Mesendoderm (in vitro differentiated cells): Measurements from ENCODE around the gene TMEM200A.

Experiments
- DNase-seq: peaks from one replicate; pipeline ENCODE4 v3.0.0; 2013
- H2AK5ac ChIP-seq: 2 replicates; pipeline ENCODE4 v1.6.1; 2013; ENCODE audit warnings: low read length, inconsistent platforms
- H2BK120ac ChIP-seq: 2 replicates; pipeline ENCODE4 v1.6.1; 2013; ENCODE audit warnings: low read depth, mild to moderate bottlenecking, low read length, moderate library complexity, mixed read lengths
- H2BK15ac ChIP-seq: replicated peaks from 2 replicates; pipeline ENCODE4 v1.6.1; 2013; ENCODE audit warnings: low read depth, mild to moderate bottlenecking, moderate library complexity
- H2BK5ac ChIP-seq: 2 replicates; pipeline ENCODE4 v1.6.1; 2013; ENCODE audit warnings: low read length, inconsistent platforms
- H3K18ac ChIP-seq: 2 replicates; pipeline ENCODE4 v1.6.1; 2013; ENCODE audit warnings: mild to moderate bottlenecking, low read length, mixed read lengths
- H3K23ac ChIP-seq: one replicate; pipeline ENCODE4 v1.6.1; 2013; ENCODE audit warnings: low read length
- H3K27ac ChIP-seq: 2 replicates; pipeline ENCODE4 v1.5.1; 2013; ENCODE audit warnings: low read depth, mild to moderate bottlenecking, inconsistent platforms, low read length, moderate library complexity
- H3K27me3 ChIP-seq: 2 replicates; pipeline ENCODE4 v1.6.1; 2013; ENCODE audit warnings: low read length, control low read depth, mild to moderate bottlenecking, inconsistent platforms; ENCODE audit not compliant: insufficient read depth, poor library complexity
- H3K36me3 ChIP-seq: 2 replicates; pipeline ENCODE4 v1.6.1; 2013; ENCODE audit warnings: low read length, inconsistent platforms; ENCODE audit not compliant: control insufficient read depth, insufficient read depth
- H3K4ac ChIP-seq: one replicate; pipeline ENCODE4 v1.6.1; 2013; ENCODE audit warnings: low read depth, mild to moderate bottlenecking, low read length, moderate library complexity
- H3K4me1 ChIP-seq: 2 replicates; pipeline ENCODE4 v1.6.1; 2013; ENCODE audit warnings: low read depth, low read length, inconsistent platforms; ENCODE audit not compliant: control insufficient read depth
- H3K4me2 ChIP-seq: 2 replicates; pipeline ENCODE4 v1.6.1; 2013; ENCODE audit warnings: low read length
- H3K4me3 ChIP-seq: 2 replicates; pipeline ENCODE4 v1.5.1; 2013; ENCODE audit warnings: mild to moderate bottlenecking, low read length
- H3K56ac ChIP-seq: one replicate; pipeline ENCODE4 v1.6.1; 2013; ENCODE audit warnings: low read length
- H3K79me1 ChIP-seq: 2 replicates; pipeline ENCODE4 v1.6.1; 2013; ENCODE audit warnings: low read length, inconsistent platforms
- H3K79me2 ChIP-seq: 2 replicates; pipeline ENCODE4 v1.6.1; 2013; ENCODE audit warnings: mild to moderate bottlenecking, low read length; ENCODE audit not compliant: control insufficient read depth, insufficient read depth
- H3K9ac ChIP-seq: 2 replicates; pipeline ENCODE4 v1.6.1; 2013; ENCODE audit warnings: low read length, inconsistent platforms
- H4K5ac ChIP-seq: one replicate; pipeline ENCODE4 v1.6.1; 2013; ENCODE audit warnings: low read length
- H4K8ac ChIP-seq: one replicate; pipeline ENCODE4 v1.6.1; 2013; ENCODE audit warnings: low read depth, mild to moderate bottlenecking, control low read depth, low read length, moderate library complexity
- WGBS: extraction: QIAGEN DNeasy Blood & Tissue Kit; methylation state at CpG from one replicate; pipeline ENCODE4 v1.1.7; 2013; ENCODE audit warnings: low lambda C conversion rate, missing lambda C conversion rate; ENCODE audit not compliant: insufficient coverage; ENCODE audit errors: extremely low coverage; 5-methylcytosine and 5-hydroxymethylcytosine counted together

Gene TMEM200A

GRCh38 chr6:130385064-130385695 is 19.4 kb downstream of the TMEM200A start:
- Histone ChIP-seq H3K79me1 (peaks cover 1% of the 10 kb centered on the region), H3K56ac (no peak overlapping the region), H3K79me2 (no peaks in the 10 kb centered on the region), H3K4me3 (no peak overlapping the region), H4K5ac (no peak overlapping the region), H3K4me1 (no peaks in the 10 kb centered on the region), H4K8ac (no peak overlapping the region), H3K27me3 (no peaks in the 10 kb centered on the region), H2BK120ac (no peak overlapping the region), H3K4me2 (no peak overlapping the region), H2AK5ac (no peak overlapping the region), H3K4ac (no peak overlapping the region), H2BK15ac (no peak overlapping the region), H3K18ac (no peak overlapping the region), H3K36me3 (no peaks in the 10 kb centered on the region), H3K27ac (no peak overlapping the region), H3K9ac (no peak overlapping the region), H3K23ac (no peak overlapping the region), H2BK5ac (no peak overlapping the region)
- no peak for DNase-seq
- WGBS, result no CpG with 5 or more reads among the region's 5 CpGs

- Histone ChIP-seq H3K36me3 (no peaks in the 10 kb centered on the region), H3K4me2 (no peak overlapping the region), H3K18ac (no peak overlapping the region), H3K27me3 (no peaks in the 10 kb centered on the region), H2AK5ac (no peak overlapping the region), H3K79me2 (no peaks in the 10 kb centered on the region), H4K5ac (no peak overlapping the region), H2BK120ac (no peak overlapping the region), H3K27ac (no peak overlapping the region), H3K56ac (no peak overlapping the region), H3K4ac (no peak overlapping the region), H2BK15ac (no peak overlapping the region), H4K8ac (no peak overlapping the region), H2BK5ac (no peak overlapping the region), H3K79me1 (no peaks in the 10 kb centered on the region), H3K4me1 (no peaks in the 10 kb centered on the region), H3K23ac (no peak overlapping the region), H3K4me3 (no peak overlapping the region), H3K9ac (no peak overlapping the region)
- WGBS, result no CpG with 5 or more reads among the region's 3 CpGs
- DNase-seq, result no peak
These were observed 23.3 kb downstream of the TMEM200A start for GRCh38 chr6:130389142-130389541.

- H2BK15ac ChIP-seq, result no peak overlapping the region
- whole genome bisulfite sequencing, result no CpG with 5 or more reads among the region's 3 CpGs
- H3K9ac ChIP-seq, result no peak overlapping the region
These were observed 25.1 kb downstream of the TMEM200A start for GRCh38 chr6:130390890-130391289.

GRCh38 chr6:130393306-130393705 is 27.5 kb downstream of the TMEM200A start:
- no peak overlapping the region for H3K27ac ChIP-seq
- H3K9ac ChIP-seq, result no peak overlapping the region
- H3K4me3 ChIP-seq, result no peak overlapping the region
- H2BK15ac ChIP-seq, result no peak overlapping the region
- H3K27me3 ChIP-seq, result no peaks in the 10 kb centered on the region
- no peaks in the 10 kb centered on the region for H3K36me3 ChIP-seq
- H2BK5ac ChIP-seq, result no peak overlapping the region
- no peak overlapping the region for H3K4ac ChIP-seq
- no peak overlapping the region for H3K18ac ChIP-seq
- H4K5ac ChIP-seq, result no peak overlapping the region
- no peak overlapping the region for H3K4me2 ChIP-seq
- H3K23ac ChIP-seq, result no peak overlapping the region
- no CpG with 5 or more reads among the region's 6 CpGs for whole genome bisulfite sequencing
- no peaks in the 10 kb centered on the region for H3K79me1 ChIP-seq
- H2AK5ac ChIP-seq, result no peak overlapping the region
- H3K4me1 ChIP-seq, result no peaks in the 10 kb centered on the region
- no peaks in the 10 kb centered on the region for H3K79me2 ChIP-seq
- no peak overlapping the region for H4K8ac ChIP-seq
- H3K56ac ChIP-seq, result no peak overlapping the region
- DNase-seq, result no peak
- H2BK120ac ChIP-seq, result no peak overlapping the region

More at GRCh38 chr6:130390890-130391289, 25.1 kb downstream of the TMEM200A start:
- no peak overlapping the region for H3K23ac ChIP-seq
- no peak overlapping the region for H3K4me3 ChIP-seq
- H3K56ac ChIP-seq, result no peak overlapping the region
- no peak overlapping the region for H3K4me2 ChIP-seq
- no peak overlapping the region for H3K4ac ChIP-seq
- H3K27me3 ChIP-seq, result no peaks in the 10 kb centered on the region
- no peak overlapping the region for H3K27ac ChIP-seq
- no peaks in the 10 kb centered on the region for H3K36me3 ChIP-seq
- H3K79me1 ChIP-seq, result no peaks in the 10 kb centered on the region
- no peak overlapping the region for H2AK5ac ChIP-seq
- H2BK5ac ChIP-seq, result no peak overlapping the region
- no peaks in the 10 kb centered on the region for H3K79me2 ChIP-seq
- H3K18ac ChIP-seq, result no peak overlapping the region
- no peak overlapping the region for H4K8ac ChIP-seq
- DNase-seq, result no peak
- H2BK120ac ChIP-seq, result no peak overlapping the region
- H3K4me1 ChIP-seq, result no peaks in the 10 kb centered on the region
- no peak overlapping the region for H4K5ac ChIP-seq

GRCh38 chr6:130394246-130394645 is 28.4 kb downstream of the TMEM200A start:
- Histone ChIP-seq H2AK5ac (no peak overlapping the region), H3K79me2 (no peaks in the 10 kb centered on the region), H3K4me1 (no peaks in the 10 kb centered on the region), H3K18ac (no peak overlapping the region), H3K23ac (no peak overlapping the region), H2BK15ac (no peak overlapping the region), H3K27ac (no peak overlapping the region), H2BK5ac (no peak overlapping the region), H4K5ac (no peak overlapping the region), H3K4me3 (no peak overlapping the region), H2BK120ac (no peak overlapping the region), H3K36me3 (no peaks in the 10 kb centered on the region), H3K79me1 (no peaks in the 10 kb centered on the region), H3K27me3 (no peaks in the 10 kb centered on the region), H3K56ac (no peak overlapping the region), H3K9ac (no peak overlapping the region), H3K4ac (no peak overlapping the region), H3K4me2 (no peak overlapping the region), H4K8ac (no peak overlapping the region)
- no peak for DNase-seq
- WGBS, result no CpG with 5 or more reads among the region's 5 CpGs

GRCh38 chr6:130395164-130395563 is 29.3 kb downstream of the TMEM200A start:
- H3K4me1 ChIP-seq, result no peaks in the 10 kb centered on the region
- no peaks in the 10 kb centered on the region for H3K79me2 ChIP-seq
- no peak overlapping the region for H2BK15ac ChIP-seq
- H2AK5ac ChIP-seq, result no peak overlapping the region
- H3K9ac ChIP-seq, result no peak overlapping the region
- H3K27ac ChIP-seq, result no peak overlapping the region
- no peak overlapping the region for H3K18ac ChIP-seq
- no peak overlapping the region for H3K4me3 ChIP-seq
- H3K4ac ChIP-seq, result no peak overlapping the region
- H2BK120ac ChIP-seq, result no peak overlapping the region
- H3K36me3 ChIP-seq, result no peaks in the 10 kb centered on the region
- no peak overlapping the region for H2BK5ac ChIP-seq
- no peak for DNase-seq
- no peak overlapping the region for H3K56ac ChIP-seq
- H4K5ac ChIP-seq, result no peak overlapping the region
- WGBS, result no CpG with 5 or more reads among the region's 5 CpGs
- no peak overlapping the region for H3K23ac ChIP-seq
- H4K8ac ChIP-seq, result no peak overlapping the region
- no peaks in the 10 kb centered on the region for H3K27me3 ChIP-seq
- H3K4me2 ChIP-seq, result no peak overlapping the region
- H3K79me1 ChIP-seq, result no peaks in the 10 kb centered on the region
